Stimulated activated CD4-positive, alpha-beta T cell treated with anti-CD3 and anti-CD28 coated beads, Interleukin-12 subunit alpha, Interleukin-12 subunit beta, amount 100 ng/mL, for 48 hours (primary cell): Measurements from ENCODE around the gene ZBTB3.
A peak's percentile ranks its signal among the peaks of the same experiment; 100 is the strongest.
"Not testable (repeated sequence)": the region's sequence is repeated elsewhere in the genome, so short reads cannot be mapped to it uniquely, and the experiment has no call there.

ENCODE experiments used
- DNase-seq, 3 donors: peaks; one replicate each; pipeline ENCODE4 v3.0.0-alpha.2; 2020; ENCODE audit warnings: low read depth in 2 of 3, low spot score in 1 of 3

Gene ZBTB3

GRCh38 chr11:62757846-62758788 lies 4.2 kb upstream of the ZBTB3 start:
- no peak for DNase-seq

- DNase-seq, result no peak
Measured at GRCh38 chr11:62755086-62755615, 1.2 kb upstream of the ZBTB3 start.

- DNase-seq, result no peak
Measured at GRCh38 chr11:62752994-62753735, 795 bp downstream of the ZBTB3 start.

GRCh38 chr11:62752177-62752785 lies 1.7 kb downstream of the ZBTB3 start:
- no peak for DNase-seq

GRCh38 chr11:62749931-62750330 lies 4.0 kb downstream of the ZBTB3 start:
- not testable (repeated sequence) for DNase-seq

GRCh38 chr11:62747475-62748160 lies 6.3 kb downstream of the ZBTB3 start:
- DNase-seq, result no peak

GRCh38 chr11:62737196-62737595 lies 16.8 kb downstream of the ZBTB3 start:
- no peak for DNase-seq

GRCh38 chr11:62732830-62733229 lies 21.1 kb downstream of the ZBTB3 start:
- DNase-seq, result no peak

- DNase-seq, result not testable (repeated sequence)
Measured at GRCh38 chr11:62730076-62730475, 23.9 kb downstream of the ZBTB3 start.

GRCh38 chr11:62728171-62728988 lies 25.6 kb downstream of the ZBTB3 start, which contains the start of gene TTC9C:
TSS of gene TTC9C (plus strand) at chr11:62728486. CDS start at chr11:62728849, 363 bp downstream.
- DNase-seq, result peak; percentile 63 to 82 (median 78)

- peak; percentile 75 to 76 (median 75) for DNase-seq
Measured at GRCh38 chr11:62727872-62728170, 26.1 kb downstream of the ZBTB3 start.

GRCh38 chr11:62727165-62727871 lies 26.6 kb downstream of the ZBTB3 start, which contains the start of gene HNRNPUL2:
TSS of gene HNRNPUL2 (minus strand) at chr11:62727457. CDS start at chr11:62727156, 301 bp downstream.
- DNase-seq, result peak; percentile 95 to 99 (median 96)

- no peak for DNase-seq
Measured at GRCh38 chr11:62726915-62727164, 27.1 kb downstream of the ZBTB3 start.

- DNase-seq, result no peak
Measured at GRCh38 chr11:62726156-62726914, 27.6 kb downstream of the ZBTB3 start.

GRCh38 chr11:62725646-62726045 lies 28.3 kb downstream of the ZBTB3 start:
- DNase-seq, result no peak

GRCh38 chr11:62724171-62724570 lies 29.8 kb downstream of the ZBTB3 start:
- no peak for DNase-seq

GRCh38 chr11:62721994-62722393 lies 32.0 kb downstream of the ZBTB3 start:
- DNase-seq, result no peak

- DNase-seq, result no peak
Measured at GRCh38 chr11:62719302-62719978, 34.5 kb downstream of the ZBTB3 start.
